ENCODE measurements around the gene MAP1LC3B.

The MAP1LC3B gene

DNA sequence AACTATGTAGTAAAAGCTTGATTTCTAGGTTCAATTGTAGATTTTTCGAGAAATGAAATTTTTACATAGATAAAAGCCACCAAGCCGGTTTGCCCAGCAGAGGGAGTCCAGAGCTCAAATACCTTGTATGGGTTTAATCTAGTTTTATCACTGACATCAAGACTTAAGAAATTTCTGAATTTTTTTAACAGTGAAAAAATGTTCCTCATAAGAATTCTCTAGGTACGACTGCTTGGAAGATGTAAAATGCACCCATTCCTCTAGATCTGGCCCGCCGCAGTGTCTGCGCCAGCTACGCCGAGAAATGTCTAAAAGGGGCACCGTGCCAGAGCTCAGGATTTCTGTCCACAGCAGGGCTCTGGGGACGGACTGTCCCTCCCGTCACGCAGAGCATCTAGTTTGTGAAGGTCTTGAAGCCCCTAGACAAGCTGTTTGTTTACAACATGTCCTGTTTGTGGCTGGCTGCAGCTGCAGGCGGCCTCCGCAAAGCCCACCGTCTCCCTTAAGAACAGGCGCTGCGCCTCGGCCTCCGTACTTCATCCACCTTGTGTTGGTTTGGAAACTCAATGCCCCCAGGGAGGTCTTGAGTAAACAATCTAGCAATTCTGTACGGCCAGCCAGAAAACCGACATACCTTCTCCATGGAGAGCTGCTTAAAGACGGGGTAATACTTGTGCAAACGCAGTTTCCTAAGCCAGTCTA, 24.8 kb downstream of the MAP1LC3B start:
- DNase-seq (ENCODE audit: low spot score), result no peak
- Histone ChIP-seq H3K4me3 (no peak overlapping the region), H3K27ac (no peak overlapping the region)
- TF ChIP-seq, protein P1, sequence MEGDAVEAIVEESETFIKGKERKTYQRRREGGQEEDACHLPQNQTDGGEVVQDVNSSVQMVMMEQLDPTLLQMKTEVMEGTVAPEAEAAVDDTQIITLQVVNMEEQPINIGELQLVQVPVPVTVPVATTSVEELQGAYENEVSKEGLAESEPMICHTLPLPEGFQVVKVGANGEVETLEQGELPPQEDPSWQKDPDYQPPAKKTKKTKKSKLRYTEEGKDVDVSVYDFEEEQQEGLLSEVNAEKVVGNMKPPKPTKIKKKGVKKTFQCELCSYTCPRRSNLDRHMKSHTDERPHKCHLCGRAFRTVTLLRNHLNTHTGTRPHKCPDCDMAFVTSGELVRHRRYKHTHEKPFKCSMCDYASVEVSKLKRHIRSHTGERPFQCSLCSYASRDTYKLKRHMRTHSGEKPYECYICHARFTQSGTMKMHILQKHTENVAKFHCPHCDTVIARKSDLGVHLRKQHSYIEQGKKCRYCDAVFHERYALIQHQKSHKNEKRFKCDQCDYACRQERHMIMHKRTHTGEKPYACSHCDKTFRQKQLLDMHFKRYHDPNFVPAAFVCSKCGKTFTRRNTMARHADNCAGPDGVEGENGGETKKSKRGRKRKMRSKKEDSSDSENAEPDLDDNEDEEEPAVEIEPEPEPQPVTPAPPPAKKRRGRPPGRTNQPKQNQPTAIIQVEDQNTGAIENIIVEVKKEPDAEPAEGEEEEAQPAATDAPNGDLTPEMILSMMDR (IDR thresholded peaks at IDR 0.05), result peak; percentile 72

DNA sequence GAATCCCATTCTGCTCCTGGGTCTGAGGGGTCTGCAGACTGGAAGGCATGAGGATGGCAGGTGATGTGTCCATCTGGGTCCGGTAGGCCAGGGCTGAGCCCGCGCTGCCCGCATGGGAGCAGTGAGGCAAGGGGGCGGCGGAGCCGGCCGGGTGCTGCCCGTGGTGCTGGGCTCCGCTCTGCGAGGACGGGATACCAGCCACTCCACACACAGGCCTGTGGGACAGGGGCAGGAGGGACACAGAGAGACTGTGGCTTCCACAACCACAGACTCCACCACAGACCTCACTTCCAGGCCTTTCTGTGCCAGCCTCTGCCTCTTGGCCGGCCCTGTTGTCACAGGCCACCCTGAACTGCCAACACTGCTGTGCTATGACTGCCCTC, 25.4 kb downstream of the MAP1LC3B start:
- H3K27ac ChIP-seq, result no peak overlapping the region
- DNase-seq (ENCODE audit: low spot score), result no peak

GRCh38 chr16:87418216-87418615, 26.1 kb downstream of the MAP1LC3B start:
- Histone ChIP-seq H3K27ac (no peak overlapping the region), H3K4me3 (no peak overlapping the region)
- TF ChIP-seq, protein P1 (IDR thresholded peaks at IDR 0.05), result no peak
- no peak for DNase-seq (ENCODE audit: low spot score)

More for the DNA sequence above, 25.4 kb downstream of the MAP1LC3B start:
- H3K4me3 ChIP-seq, result no peak overlapping the region
- TF ChIP-seq, protein P1 (IDR thresholded peaks at IDR 0.05), result no peak

GRCh38 chr16:87418644-87419043, 26.5 kb downstream of the MAP1LC3B start:
- no peak for DNase-seq (ENCODE audit: low spot score)
- TF ChIP-seq, protein P1 (IDR thresholded peaks at IDR 0.05), result no peak
- H3K4me3 ChIP-seq, result no peak overlapping the region

GRCh38 chr16:87420026-87421002, 28.2 kb downstream of the MAP1LC3B start:
- no peak overlapping the region for H3K4me3 ChIP-seq
- H3K27ac ChIP-seq, result no peak overlapping the region
- no peak for DNase-seq (ENCODE audit: low spot score)
- TF ChIP-seq, protein P1 (IDR thresholded peaks at IDR 0.05), result no peak

More at GRCh38 chr16:87418644-87419043, 26.5 kb downstream of the MAP1LC3B start:
- no peak overlapping the region for H3K27ac ChIP-seq

- H3K27ac ChIP-seq, result no peak overlapping the region
- DNase-seq (ENCODE audit: low spot score), result no peak
- TF ChIP-seq, protein P1 (IDR thresholded peaks at IDR 0.05), result no peak
- no peak overlapping the region for H3K4me3 ChIP-seq
Measured at GRCh38 chr16:87421003-87421912, 29.1 kb downstream of the MAP1LC3B start.
